Ammon's horn (tissue), 1 donor: ENCODE results near the gene PPP1R3C.

Experiments
- DNase-seq: peaks from one replicate; pipeline ENCODE4 v3.0.0-alpha.2; 2016; ENCODE audit warnings: low spot score

PPP1R3C gene

DNA sequence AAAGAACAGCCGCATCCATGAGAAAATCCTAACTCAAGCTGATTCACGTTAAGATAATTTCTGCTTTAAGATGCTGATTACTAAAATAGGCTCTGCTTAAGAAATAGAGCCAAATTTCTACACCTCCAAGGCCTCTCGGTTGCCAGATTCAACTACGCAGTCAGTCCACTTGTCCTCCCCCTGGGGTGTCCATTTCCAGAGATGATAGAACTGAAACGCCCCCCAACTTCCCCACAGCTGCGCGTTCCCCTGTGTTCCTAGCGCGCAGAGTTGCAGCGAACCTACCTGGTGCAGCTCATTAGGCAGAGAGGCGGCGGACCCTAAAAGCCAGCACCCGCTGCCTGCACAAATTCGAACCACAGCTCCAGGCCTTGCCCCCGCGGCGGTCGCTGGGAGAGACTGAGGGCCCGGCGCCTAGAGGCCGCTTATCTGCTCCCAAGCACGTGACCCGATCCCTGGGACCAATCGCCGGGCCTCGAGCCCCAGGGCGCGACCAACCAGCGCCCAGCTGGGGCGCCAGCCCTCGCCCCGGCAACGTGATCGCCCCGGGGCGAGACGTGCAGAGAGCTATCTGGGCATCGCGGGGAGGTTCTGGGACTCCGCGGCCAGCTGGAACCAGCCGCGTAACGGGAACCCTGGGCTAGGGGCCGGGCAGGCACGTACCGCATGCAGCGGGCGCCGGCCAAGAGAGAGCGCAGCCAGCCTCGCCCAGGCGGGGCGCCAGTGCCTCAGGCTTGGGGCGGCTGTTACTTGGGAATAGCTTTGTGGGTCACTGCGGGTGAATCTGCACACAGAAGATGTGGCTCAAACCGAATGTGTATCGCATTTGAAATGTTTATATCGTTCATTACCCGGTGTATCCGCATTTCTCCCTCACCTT is at the start of gene PPP1R3C:
PPP1R3C (minus strand) TSS at position 401 of the 880 bp plus-strand sequence; CDS start at position 299, 102 bp downstream.
- peak; percentile 94 for DNase-seq

- DNase-seq, result peak; percentile 72
These were observed 48.7 kb upstream of the PPP1R3C start for GRCh38 chr10:91681361-91682276.

GRCh38 chr10:91680487-91680886 is 47.6 kb upstream of the PPP1R3C start:
- DNase-seq, result no peak

GRCh38 chr10:91679296-91679695 is 46.4 kb upstream of the PPP1R3C start:
- DNase-seq, result no peak

GRCh38 chr10:91677911-91678310 is 45.0 kb upstream of the PPP1R3C start:
- no peak for DNase-seq

DNA sequence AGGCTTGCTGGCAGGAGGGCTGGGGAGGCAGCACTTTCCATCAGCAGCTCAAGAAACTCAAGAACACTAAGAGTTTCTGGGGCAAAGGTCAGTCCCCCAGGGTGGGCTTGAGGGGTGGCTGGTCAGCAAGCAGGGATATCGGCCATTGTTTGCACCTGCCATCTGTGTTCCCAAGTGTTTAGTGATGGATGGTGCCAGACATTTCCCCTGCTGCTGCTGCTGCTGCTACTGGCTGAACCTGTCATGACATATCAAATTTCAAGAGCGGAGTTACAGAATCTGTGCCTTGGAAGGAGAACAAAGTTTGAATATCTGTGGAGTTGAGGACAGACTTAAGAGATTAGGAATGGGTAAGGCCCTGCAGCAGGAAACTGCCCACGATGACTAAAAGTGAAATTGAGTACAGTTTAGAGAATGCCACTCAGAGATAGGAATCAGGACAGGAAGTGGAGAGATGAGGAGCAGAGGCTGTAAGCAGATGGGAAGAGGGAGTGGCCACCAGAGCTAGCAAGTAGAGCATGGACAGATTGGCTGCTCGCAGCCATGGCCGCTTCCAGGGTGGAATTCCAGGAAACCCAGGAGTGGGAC is 39.2 kb upstream of the PPP1R3C start:
- no peak for DNase-seq

DNA sequence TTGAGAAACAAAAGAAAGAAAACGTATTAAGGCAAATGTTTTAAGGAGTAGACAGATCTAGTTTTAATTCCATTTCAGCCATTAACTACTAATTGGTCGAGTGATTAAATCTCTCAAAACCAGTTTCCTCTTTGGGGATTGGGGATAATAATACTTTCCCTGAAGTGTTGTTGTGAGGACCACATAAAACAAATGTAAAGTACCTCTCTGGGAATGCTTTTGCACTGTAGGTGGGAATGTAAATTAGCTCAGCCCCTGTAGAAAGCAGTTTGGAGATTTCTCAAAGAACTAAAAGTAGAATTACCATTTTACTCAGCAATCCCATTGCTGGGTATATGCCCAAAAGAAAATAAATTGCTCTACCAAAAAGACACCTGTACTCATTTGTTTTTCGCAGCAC is 36.0 kb upstream of the PPP1R3C start:
- no peak for DNase-seq

DNA sequence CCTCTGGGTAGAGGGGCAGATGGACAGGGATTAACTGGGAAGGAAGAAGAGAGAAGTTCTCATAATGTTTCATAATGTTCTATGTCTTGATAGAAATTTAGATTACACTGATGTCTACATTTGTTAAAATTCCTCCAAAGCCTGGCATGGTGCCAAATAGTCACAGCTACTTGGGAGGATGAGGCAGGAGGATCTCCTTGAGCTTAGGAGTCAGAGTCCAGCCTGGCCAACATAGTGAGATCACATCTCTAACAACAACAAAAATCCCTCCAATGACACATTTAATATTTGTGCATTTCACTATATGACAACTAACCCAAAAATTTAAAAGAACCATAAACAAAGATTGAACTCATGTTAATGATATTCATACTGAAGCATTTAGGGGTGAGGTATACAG is 33.0 kb upstream of the PPP1R3C start:
- no peak for DNase-seq

- no peak for DNase-seq
These were observed 31.6 kb upstream of the PPP1R3C start for GRCh38 chr10:91664426-91664825.

DNA sequence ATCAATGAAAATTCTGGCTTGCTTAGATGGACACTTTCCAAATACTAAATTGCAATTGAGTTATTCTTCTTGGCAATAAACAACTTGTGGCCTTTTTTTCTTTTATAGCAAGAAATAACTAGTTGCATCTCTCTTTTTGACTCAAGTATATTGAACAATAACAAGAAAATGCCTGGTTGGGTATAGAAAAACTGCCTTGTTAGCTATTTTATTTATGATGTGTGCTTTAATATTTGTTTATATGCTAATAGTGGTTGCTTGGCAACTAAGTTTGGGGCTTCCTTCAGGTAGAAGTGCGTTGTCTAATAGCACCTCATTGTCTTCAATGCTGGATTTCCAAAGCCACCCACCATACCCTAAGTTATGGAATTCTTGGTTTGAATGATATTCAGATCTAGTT is 30.1 kb upstream of the PPP1R3C start:
- DNase-seq, result no peak

DNA sequence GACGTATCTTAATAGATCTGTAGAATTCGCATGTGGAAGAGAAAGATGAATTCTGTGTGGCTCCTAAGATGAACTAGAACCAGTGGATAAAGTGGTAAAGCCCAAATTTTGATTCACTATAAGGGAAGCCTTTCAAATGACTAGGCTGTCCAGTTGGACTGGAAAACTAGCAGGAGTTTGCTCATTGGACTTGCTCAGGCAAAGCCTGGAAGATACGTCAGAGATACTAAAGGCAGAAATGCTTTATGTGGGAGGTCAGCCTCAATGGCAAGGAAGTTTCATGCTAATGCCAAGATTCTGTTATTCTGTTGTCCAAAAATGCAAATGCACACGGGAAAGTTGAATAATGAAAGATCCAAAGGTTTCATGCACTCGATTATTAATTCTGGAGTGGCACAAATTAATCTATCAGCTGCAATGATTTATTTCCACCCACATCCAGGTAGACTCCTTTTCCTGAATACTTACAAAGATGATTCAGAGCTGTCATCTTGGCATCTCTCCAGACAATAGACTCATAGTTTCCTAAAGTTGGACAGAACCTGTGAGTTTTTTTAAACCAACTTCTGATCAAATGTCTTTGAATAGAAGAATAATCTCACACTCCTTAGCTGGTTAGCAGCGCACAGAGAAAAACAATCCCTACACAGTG is 20.5 kb upstream of the PPP1R3C start:
- no peak for DNase-seq

- no peak for DNase-seq
These were observed 19.5 kb upstream of the PPP1R3C start for GRCh38 chr10:91652364-91652763.

DNA sequence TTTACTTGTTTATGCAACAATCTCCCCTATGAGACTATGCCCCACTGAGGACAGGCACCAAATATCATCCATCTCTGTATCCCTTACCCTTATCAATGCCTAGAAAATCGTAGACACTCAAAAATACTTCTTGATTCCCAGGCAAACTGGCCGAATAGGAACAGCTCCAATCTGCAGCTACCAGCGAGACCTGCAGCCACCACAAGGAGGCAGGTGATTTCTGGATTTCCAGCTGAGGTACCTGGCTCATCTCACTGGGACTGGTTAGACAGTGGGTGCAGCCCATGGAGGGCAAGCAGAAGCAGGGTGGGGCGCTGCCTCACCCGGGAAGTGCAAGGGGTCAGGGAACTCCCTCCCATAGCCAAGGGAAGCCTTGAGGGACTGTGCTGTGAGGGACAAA is 10.8 kb upstream of the PPP1R3C start:
- no peak for DNase-seq

DNA sequence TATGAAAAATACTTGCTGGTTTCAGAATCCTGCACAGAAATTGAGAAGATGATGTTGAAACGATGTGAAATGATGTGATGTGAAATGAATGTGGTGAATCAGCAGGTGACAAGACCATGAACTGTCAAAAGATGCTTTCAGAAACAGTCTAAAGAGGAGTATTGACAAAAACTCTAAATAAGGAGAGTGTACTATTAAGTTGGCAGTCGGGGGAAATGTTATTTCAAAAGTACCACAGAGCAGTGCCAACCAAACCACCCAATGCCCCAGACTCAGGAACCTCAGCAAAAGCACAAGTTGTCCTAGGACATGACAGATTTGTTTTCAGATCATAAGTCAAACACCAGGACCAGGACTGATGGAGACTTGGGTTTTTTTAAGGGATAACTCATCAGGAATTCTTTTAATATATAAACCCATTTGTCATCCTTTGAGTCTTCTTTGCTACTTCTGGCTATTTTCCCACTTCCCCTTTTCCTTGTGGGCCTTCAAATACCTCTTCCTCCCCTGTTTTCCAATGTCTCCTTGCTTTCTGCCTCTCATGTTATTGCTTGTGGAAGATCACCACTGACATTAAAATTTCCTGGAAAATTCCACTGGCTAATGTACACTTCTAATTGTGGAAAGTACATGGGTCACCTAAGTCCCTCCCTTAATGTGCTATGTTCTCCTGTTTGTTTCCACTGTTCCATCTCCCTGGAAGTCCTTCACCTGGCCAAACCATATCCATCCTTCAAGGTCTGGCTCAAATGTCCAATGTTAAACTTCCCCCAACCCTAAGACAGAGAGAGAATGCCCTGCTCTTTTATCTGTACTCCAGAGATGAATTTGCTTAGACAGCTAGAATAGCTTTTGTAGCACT is 10.2 kb upstream of the PPP1R3C start:
- DNase-seq, result no peak

GRCh38 chr10:91636892-91637291 is 4.0 kb upstream of the PPP1R3C start:
- DNase-seq, result no peak

- DNase-seq, result peak; percentile 89
These were observed 2.8 kb upstream of the PPP1R3C start for GRCh38 chr10:91635401-91636400.

DNA sequence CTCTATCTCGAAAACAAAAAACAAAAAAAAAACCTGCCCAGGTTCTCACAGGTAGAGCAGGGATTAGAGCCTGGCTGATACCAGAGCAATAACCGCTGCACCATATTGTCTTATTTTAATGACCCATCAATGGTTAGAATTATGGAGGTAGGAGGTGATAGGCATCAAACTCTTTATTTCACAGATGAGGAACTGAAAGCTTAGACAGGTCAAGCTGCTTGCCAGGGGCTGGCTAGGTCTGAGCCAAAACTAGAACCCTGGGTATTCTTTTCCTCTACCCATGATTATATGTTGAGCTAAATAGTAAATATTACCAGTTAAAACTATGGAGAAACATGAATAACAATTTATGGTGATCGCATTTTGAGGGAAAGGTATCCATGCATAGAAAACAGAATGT is 2.0 kb upstream of the PPP1R3C start:
- DNase-seq, result no peak

DNA sequence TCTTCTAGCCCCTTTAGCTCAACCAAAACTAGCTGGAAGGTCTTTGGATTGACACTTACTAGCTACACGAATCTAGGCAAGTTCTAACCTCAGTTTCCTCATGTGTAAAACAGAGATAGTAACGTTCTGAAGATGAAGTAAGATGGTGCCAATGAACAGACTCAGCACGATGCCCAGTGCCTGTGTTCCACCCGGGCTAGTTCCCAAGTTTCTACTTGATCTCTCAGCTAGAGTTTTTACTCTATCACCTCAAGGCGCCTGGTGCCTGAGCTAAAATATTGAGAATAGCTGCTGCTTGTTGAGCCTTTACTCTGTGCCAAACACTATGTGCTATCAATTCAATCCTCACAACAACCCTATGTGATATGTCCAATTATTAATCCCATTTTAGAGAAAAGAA is 1.4 kb upstream of the PPP1R3C start:
- no peak for DNase-seq

- DNase-seq, result no peak
These were observed 2.2 kb downstream of the PPP1R3C start for GRCh38 chr10:91630625-91631024.
